ENCODE results near the gene ATP6V1G3. TPM values are rescaled to one million over a fixed set of nuclear protein-coding genes. Genes with fewer than 3 reads are reported as not detected.

The ATP6V1G3 gene
- total RNA-seq, 1 donor from 2014 or later = not detected

DNA sequence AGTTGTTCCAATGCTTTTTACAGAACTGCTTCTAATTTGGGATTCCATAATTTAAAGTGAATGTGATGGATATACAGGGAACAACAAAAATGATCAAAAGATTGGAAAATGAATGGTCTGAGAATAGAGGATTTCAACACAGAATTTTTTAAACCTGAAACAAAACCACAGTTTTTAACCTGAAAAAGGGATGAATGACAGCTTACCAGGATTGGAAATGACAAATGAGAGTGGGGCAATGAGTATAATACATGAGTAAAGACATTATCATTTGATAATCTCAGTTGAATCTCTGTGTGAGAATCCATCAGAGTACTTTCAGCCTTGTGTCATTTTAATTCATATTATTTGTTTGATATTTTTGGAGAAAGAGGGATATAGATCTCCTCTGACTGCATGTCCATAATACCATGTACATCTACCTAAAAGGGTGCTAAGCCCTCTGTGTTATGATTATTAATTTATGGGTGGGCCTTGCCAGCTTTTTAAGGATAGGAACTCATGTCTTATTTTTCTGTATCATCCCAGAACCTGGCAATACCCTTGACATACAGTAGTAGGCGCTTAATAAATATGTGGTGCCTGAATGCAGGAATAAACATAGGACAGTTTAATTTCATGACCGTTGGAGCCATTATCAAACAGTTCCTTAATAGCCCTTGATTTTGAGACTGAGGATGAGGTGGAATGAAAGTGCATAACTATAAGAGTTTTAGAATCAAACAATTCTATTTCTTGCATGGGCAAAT lies 12.4 kb upstream of the ATP6V1G3 start:
- H3K4me3 ChIP-seq = no peak overlapping the region
- DNase-seq (ENCODE audit: extremely low spot score in 2 of 2) = no peak
- H3K27ac ChIP-seq = no peak overlapping the region
- no peaks in the 10 kb centered on the region for H3K27me3 ChIP-seq
- H3K4me1 ChIP-seq = peaks cover 6% of the 10 kb centered on the region
- H3K36me3 ChIP-seq = no peaks in the 10 kb centered on the region
- no peaks in the 10 kb centered on the region for H3K9me3 ChIP-seq
- intact Hi-C loops (cut with DNase I) = no loop called here
- TF ChIP-seq, protein P1, sequence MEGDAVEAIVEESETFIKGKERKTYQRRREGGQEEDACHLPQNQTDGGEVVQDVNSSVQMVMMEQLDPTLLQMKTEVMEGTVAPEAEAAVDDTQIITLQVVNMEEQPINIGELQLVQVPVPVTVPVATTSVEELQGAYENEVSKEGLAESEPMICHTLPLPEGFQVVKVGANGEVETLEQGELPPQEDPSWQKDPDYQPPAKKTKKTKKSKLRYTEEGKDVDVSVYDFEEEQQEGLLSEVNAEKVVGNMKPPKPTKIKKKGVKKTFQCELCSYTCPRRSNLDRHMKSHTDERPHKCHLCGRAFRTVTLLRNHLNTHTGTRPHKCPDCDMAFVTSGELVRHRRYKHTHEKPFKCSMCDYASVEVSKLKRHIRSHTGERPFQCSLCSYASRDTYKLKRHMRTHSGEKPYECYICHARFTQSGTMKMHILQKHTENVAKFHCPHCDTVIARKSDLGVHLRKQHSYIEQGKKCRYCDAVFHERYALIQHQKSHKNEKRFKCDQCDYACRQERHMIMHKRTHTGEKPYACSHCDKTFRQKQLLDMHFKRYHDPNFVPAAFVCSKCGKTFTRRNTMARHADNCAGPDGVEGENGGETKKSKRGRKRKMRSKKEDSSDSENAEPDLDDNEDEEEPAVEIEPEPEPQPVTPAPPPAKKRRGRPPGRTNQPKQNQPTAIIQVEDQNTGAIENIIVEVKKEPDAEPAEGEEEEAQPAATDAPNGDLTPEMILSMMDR (IDR thresholded peaks at IDR 0.05) = no peak
- no peak for TF ChIP-seq POLR2A (IDR thresholded peaks at IDR 0.05)

DNA sequence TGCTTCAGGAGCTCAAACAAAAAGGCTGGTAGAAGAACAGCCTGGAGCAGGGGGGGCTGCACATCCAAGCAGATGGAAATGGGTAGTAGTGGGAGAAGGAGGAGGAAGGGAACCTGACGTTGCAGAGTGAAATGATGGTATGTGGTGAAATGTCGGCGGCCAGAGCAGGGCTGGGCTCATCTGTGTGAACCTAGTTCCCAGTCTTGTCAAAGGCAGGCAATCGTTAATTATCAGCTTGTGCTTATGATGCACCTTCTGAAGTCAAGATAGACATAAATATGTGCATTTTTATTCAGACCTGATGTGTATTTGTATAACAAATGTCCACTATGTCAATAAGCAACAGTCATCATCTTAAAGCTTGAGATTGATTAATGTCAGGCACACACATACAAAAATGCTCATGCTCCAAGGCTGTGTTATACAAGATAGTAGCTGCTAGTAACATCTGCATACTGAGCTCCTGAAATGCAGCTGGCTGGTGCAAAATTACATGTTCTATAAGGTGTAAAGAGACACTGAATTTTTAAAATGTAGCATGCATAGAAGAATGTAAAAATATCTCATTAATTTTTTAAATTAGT lies 10.6 kb upstream of the ATP6V1G3 start:
- Histone ChIP-seq H3K9me3 (no peaks in the 10 kb centered on the region), H3K27ac (no peak overlapping the region), H3K27me3 (no peaks in the 10 kb centered on the region), H3K4me1 (no peaks in the 10 kb centered on the region), H3K36me3 (no peaks in the 10 kb centered on the region), H3K4me3 (no peak overlapping the region)
- intact Hi-C loops (cut with DNase I) = no loop called here
- TF ChIP-seq, protein P1 (IDR thresholded peaks at IDR 0.05) = no peak
- TF ChIP-seq POLR2AphosphoS5 (IDR thresholded peaks at IDR 0.05; ENCODE audit: insufficient read depth in 1 of 2, low read depth in 1 of 2) = no peak
- TF ChIP-seq POLR2A (IDR thresholded peaks at IDR 0.05) = no peak
- DNase-seq (ENCODE audit: extremely low spot score in 2 of 2) = no peak

- intact Hi-C loops (cut with DNase I) = no loop called here
- H3K9me3 ChIP-seq = no peaks in the 10 kb centered on the region
- DNase-seq (ENCODE audit: extremely low spot score in 2 of 2) = no peak
- no peak overlapping the region for H3K4me3 ChIP-seq
- TF ChIP-seq POLR2A (IDR thresholded peaks at IDR 0.05) (no peak), POLR2AphosphoS5 (IDR thresholded peaks at IDR 0.05; ENCODE audit: insufficient read depth in 1 of 2, low read depth in 1 of 2) (no peak)
- TF ChIP-seq, protein P1 (IDR thresholded peaks at IDR 0.05) = no peak
- no peaks in the 10 kb centered on the region for H3K4me1 ChIP-seq
- no peaks in the 10 kb centered on the region for H3K36me3 ChIP-seq
- no peaks in the 10 kb centered on the region for H3K27me3 ChIP-seq
- H3K27ac ChIP-seq = no peak overlapping the region
Measured at GRCh38 chr1:198549866-198550265, 9.4 kb upstream of the ATP6V1G3 start.

- Histone ChIP-seq H3K27me3 (no peaks in the 10 kb centered on the region), H3K9me3 (no peaks in the 10 kb centered on the region), H3K27ac (no peak overlapping the region), H3K4me1 (no peaks in the 10 kb centered on the region), H3K36me3 (no peaks in the 10 kb centered on the region), H3K4me3 (no peak overlapping the region)
- intact Hi-C loops (cut with DNase I) = no loop called here
- DNase-seq (ENCODE audit: extremely low spot score in 2 of 2) = no peak
- TF ChIP-seq POLR2AphosphoS5 (IDR thresholded peaks at IDR 0.05; ENCODE audit: insufficient read depth in 1 of 2, low read depth in 1 of 2) = no peak
Measured at GRCh38 chr1:198548890-198549289, 8.4 kb upstream of the ATP6V1G3 start.

DNA sequence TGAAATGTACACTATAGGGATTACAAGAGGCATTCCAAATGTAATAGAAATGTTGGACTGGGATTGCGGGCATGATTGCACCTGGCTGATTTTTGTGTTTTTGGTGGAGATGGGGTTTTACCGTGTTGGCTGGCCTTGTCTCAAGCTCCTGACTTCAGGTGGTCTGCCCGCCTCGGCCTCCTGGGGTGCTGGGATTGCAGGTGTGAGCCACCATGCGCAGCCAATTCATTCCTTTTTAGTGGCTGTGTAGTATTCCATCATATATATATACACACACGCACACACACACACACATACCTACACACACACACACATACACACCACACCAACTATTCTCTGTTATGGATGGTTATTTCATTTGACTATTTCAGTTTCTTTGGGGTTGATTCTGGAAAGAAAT lies 4.7 kb upstream of the ATP6V1G3 start:
- Histone ChIP-seq H3K27me3 (no peaks in the 10 kb centered on the region), H3K4me1 (no peaks in the 10 kb centered on the region), H3K27ac (no peak overlapping the region), H3K36me3 (no peaks in the 10 kb centered on the region), H3K4me3 (no peak overlapping the region), H3K9me3 (no peaks in the 10 kb centered on the region)
- intact Hi-C loops (cut with DNase I) = no loop called here
- no peak for TF ChIP-seq POLR2A (IDR thresholded peaks at IDR 0.05)
- TF ChIP-seq, protein P1 (IDR thresholded peaks at IDR 0.05) = no peak
- no peak for TF ChIP-seq POLR2AphosphoS5 (IDR thresholded peaks at IDR 0.05; ENCODE audit: insufficient read depth in 1 of 2, low read depth in 1 of 2)
- DNase-seq (ENCODE audit: extremely low spot score in 2 of 2) = no peak
